ENCODE measurements around the gene OTUD7B. TPM values are rescaled to one million over a fixed set of nuclear protein-coding genes. Genes with fewer than 3 reads are reported as not detected.

The OTUD7B gene
- total RNA-seq, 1 donor from 2014 or later = 7.1 TPM

- no peak for TF ChIP-seq CTCF (IDR thresholded peaks at IDR 0.05)
- Histone ChIP-seq H3K4me1 (peaks cover 0 to 12% of the 10 kb centered on the region in 2 donors), H3K4me3 (no peak overlapping the region), H3K27me3 (no peaks in the 10 kb centered on the region), H3K9me3 (no peaks in the 10 kb centered on the region), H3K36me3 (peaks cover 53 to 74% of the 10 kb centered on the region in 2 donors), H3K27ac (no peak overlapping the region)
- DNase-seq (ENCODE audit: low spot score in 2 of 2) = no peak
- intact Hi-C loops (cut with DNase I) = no loop called here
Measured at GRCh38 chr1:149967041-149967440, 43.5 kb downstream of the OTUD7B start.

GRCh38 chr1:149966405-149966804 is 44.1 kb downstream of the OTUD7B start:
- Histone ChIP-seq H3K27ac (no peak overlapping the region), H3K27me3 (no peaks in the 10 kb centered on the region), H3K36me3 (peaks cover 48 to 72% of the 10 kb centered on the region in 2 donors), H3K4me3 (no peak overlapping the region), H3K4me1 (peaks cover 0 to 13% of the 10 kb centered on the region in 2 donors), H3K9me3 (no peaks in the 10 kb centered on the region)
- no peak for TF ChIP-seq CTCF (IDR thresholded peaks at IDR 0.05)
- intact Hi-C loops (cut with DNase I) = no loop called here
- DNase-seq (ENCODE audit: low spot score in 2 of 2) = no peak

- intact Hi-C loops (cut with DNase I) = no loop called here
- no peaks in the 10 kb centered on the region for H3K9me3 ChIP-seq
- no peak overlapping the region for H3K4me3 ChIP-seq
- H3K36me3 ChIP-seq = peaks cover 40 to 67% of the 10 kb centered on the region in 2 donors
- peaks cover 0 to 13% of the 10 kb centered on the region in 2 donors for H3K4me1 ChIP-seq
- peak overlapping the region in 1 of 2 donors; percentile 7 for H3K27ac ChIP-seq
- DNase-seq (ENCODE audit: low spot score in 2 of 2) = no peak
- no peak for TF ChIP-seq CTCF (IDR thresholded peaks at IDR 0.05)
- H3K27me3 ChIP-seq = no peaks in the 10 kb centered on the region
Measured at GRCh38 chr1:149965440-149965839, 45.1 kb downstream of the OTUD7B start.

GRCh38 chr1:149963358-149963757 is 47.2 kb downstream of the OTUD7B start:
- no peak for TF ChIP-seq CTCF (IDR thresholded peaks at IDR 0.05)
- peak overlapping the region; percentile 51 to 65 for H3K27ac ChIP-seq
- H3K9me3 ChIP-seq = no peaks in the 10 kb centered on the region
- DNase-seq (ENCODE audit: low spot score in 2 of 2) = no peak
- intact Hi-C loops (cut with DNase I) = loop anchor here (5.0 kb wide), 1 partner anchor 204 kb away; no protein-coding TSS in a partner anchor
- peaks cover 0 to 13% of the 10 kb centered on the region in 2 donors for H3K4me1 ChIP-seq
- H3K4me3 ChIP-seq = no peak overlapping the region
- peaks cover 36 to 62% of the 10 kb centered on the region in 2 donors for H3K36me3 ChIP-seq
- H3K27me3 ChIP-seq = no peaks in the 10 kb centered on the region

GRCh38 chr1:149962736-149963135 is 47.8 kb downstream of the OTUD7B start:
- peaks cover 41 to 63% of the 10 kb centered on the region in 2 donors for H3K36me3 ChIP-seq

More at GRCh38 chr1:149962736-149963135, 47.8 kb downstream of the OTUD7B start:
- no peak for DNase-seq (ENCODE audit: low spot score in 2 of 2)
- H3K27ac ChIP-seq = peak overlapping the region; percentile 51 to 65
- no peaks in the 10 kb centered on the region for H3K9me3 ChIP-seq
- H3K4me1 ChIP-seq = peaks cover 0 to 13% of the 10 kb centered on the region in 2 donors
- TF ChIP-seq CTCF (IDR thresholded peaks at IDR 0.05) = no peak
- intact Hi-C loops (cut with DNase I) = loop anchor here (1.0 to 5.0 kb wide), 2 partner anchors 88 to 205 kb away; no protein-coding TSS in a partner anchor
- no peaks in the 10 kb centered on the region for H3K27me3 ChIP-seq
- H3K4me3 ChIP-seq = no peak overlapping the region
